GM18907 (cell line): ENCODE results near the gene ERG.

Source experiments
- ATAC-seq: cut with Tn5 transposase; IDR thresholded peaks from one replicate; pipeline ENCODE4 v1.9.1; 2021; ENCODE audit warnings: mild to moderate bottlenecking, moderate library complexity; ENCODE audit not compliant: unreplicated experiment

ERG gene

DNA sequence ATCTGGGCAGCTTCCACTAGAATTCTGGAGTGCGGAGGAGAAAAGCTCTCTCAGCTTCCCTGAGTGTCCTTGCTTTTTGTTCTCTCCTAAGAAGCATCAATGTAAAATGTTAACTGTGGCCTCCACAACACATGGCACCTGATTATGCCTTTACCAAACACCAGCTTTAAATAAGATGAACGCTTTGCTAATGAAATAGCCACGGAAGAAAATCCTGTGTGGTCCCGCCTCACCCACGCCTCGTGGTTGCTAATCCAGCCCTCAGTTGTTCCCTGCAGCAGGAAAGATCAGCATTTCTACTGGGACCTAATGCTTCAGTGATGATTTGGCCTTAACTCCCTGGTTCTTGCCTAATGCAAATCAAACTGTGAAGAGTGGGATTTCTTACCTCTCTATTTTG is 1.8 kb upstream of the ERG start:
- no peak for ATAC-seq

DNA sequence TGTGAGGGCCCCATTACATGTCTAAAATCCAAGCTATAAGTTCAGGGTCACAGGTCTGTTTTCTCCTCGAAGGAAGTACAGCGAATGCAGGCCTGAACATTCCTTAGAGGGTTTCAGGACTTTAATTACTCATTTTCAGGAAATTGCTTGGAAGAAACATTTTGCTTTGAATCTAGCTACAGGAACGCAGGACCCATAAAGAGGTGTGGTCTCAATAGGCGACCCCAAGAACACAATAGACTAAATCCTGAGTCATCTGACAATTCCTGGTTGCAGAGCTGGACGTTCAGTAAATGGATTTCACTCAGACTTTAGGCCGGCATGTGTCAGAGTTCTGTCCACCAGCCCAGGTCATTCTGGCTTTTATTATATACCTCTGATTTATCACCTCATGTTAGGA is 1.0 kb upstream of the ERG start:
- no peak for ATAC-seq

DNA sequence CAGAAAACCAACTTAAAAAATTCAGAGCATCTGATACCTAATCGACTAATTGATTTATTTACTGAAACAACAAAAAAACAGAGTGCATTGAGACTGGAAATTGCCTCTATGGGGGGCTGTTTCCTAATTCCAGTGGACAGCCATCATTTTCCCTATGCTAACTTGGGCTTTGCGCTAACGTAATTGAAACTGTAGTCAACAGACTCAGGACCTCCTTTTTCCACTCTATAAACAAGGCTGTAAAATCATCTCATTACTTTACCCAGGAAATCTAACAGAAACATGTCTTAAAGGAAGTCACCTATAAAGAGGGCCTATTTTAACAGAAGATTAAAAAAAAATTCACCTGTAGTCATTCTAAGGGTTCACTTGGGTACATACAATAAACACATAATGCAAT is 2.1 kb downstream of the ERG start:
- ATAC-seq, result no peak

DNA sequence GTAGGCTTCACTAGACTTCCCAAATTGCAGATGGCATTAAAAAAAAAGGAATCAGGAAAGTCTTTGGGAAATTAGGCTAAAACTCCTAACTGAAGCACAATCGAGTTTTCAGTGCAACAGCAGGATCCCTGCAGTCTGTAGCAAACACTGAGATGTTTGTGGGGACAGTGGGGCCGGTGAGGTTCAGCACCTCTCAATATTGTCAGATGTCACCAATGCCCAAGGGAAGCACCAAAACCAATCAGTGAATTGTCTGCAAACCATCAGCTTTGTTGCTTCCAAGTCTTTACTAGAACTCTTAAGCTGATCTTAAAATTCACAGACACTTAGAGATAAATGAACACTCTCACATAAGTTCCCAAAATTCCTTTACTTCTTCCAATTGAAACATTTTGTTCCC is 2.6 kb downstream of the ERG start:
- ATAC-seq, result no peak

DNA sequence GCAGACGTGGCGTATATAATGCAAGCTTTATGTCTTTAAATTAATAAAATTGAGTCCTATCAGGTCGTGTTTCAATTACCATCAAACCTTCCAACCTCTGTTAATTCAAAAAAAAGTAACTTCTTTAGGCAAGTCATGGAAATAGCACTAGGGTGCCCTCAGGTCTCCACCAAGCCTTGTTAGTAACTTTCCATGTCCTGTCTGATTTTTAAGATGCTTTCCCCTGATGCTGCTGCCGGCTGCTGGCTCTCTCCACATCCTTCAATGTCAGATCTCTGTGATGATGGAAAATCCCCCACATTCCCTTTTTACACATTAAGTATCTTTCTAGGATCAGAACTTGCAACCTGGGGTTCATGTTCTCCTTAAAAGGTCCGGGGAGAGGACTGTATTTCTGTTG is 3.0 kb downstream of the ERG start:
- ATAC-seq, result no peak

DNA sequence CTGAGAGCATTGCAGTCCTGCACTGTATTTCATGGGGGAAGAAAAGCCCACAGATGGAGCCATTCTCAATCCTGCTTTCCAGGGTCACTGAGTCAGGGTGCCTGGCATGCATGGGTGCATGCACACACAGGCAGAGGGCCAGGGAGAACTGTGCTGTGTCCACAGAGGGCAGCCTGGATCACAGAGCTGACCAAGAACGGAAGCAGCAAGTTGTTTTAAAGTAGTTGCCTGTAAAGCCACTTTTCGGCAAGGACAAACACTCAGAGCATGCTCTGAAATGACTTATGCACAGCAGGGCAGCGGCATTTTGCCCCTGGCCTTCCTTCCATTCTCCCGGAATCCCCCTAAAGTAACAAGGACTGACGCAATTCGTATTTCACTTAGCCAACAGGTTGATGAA is 3.6 kb downstream of the ERG start:
- ATAC-seq, result no peak

DNA sequence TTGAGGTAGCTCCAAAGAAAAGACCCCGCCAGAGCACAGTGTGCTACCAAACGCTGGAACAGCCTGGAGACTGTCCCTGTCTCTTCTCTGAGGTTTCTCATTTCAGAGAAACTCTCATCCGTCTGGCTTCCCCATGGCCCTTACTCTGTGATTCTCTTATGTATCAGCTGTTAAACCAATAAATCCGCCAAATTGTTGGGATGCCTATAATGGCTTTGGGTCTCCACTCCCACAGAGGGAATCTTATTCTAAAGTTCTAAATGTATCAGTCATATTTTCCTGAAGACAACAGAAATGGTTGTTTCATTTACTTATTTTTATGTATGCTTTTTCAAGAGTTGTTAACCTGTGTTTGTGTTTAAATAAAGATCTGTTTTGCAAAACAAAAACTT is 4.0 kb downstream of the ERG start:
- no peak for ATAC-seq

DNA sequence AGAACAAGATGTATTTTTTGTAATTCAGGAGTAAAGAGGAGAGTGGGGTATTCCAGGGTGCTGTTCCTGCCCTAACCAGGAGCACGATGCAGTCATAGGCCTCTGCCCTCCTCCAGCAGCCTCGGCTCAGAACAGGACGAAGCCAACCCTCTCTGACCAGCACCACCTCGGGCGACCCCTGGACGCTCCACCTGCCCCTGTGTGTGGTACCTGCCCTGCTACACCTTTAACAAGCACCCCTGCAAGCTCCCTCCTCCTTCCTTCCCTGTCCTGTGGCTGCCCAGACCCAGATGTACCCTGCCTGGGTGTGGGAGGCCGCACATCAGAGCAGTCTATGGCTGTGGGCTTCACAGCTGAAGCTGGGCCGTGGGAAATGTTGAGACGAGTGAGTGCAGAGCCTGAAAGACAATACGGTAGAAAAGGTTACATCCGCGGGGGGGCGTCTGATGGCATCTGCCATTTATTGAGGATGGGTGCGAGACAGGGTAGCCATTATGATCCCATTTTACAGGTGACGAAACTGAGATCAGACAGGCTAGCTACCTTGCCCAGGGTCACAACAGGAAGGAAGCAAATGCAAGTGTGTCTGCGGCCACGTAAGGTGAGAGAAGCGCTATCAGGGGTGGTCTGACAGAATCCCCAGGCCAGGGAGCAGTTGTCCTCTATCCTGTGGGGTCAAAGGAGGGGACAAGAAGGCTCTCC is 4.6 kb downstream of the ERG start:
- ATAC-seq, result no peak

DNA sequence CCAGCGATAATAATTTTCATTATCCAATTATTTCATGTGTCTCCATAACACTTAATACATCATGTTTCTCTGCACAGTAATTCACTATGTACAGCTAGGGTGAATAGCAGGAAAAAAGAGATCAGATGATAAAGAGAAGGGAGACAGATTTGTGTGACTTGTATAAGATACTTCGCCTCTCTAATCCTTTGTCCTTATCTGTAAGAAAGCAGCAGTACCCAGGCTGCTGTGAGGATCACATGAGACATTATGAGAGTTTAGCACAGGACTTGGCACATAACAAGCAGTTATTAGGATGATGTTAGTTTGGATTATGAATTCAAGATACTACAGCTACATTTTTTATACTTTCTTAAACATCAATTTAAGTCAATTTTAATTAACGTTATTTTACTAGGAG is 6.3 kb downstream of the ERG start:
- ATAC-seq, result no peak

DNA sequence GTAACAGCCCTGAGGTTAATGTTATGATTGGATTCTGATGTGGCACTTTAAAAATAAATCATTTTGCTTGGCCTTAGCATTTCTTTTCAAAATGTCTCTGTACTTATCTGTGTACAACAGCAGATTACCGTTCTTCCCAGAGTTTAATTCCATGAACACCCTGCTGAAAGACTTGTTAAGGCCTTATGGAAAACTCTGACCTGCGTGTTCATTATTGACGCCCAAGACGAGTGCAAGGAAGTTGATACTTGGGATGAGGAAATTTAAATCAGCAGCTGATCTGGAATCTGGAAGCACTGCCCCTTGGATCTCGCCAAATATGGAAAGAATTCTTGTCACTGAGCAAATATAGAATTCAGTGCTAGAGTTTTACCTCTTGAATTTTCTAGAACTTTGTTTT is 6.7 kb downstream of the ERG start:
- no peak for ATAC-seq

DNA sequence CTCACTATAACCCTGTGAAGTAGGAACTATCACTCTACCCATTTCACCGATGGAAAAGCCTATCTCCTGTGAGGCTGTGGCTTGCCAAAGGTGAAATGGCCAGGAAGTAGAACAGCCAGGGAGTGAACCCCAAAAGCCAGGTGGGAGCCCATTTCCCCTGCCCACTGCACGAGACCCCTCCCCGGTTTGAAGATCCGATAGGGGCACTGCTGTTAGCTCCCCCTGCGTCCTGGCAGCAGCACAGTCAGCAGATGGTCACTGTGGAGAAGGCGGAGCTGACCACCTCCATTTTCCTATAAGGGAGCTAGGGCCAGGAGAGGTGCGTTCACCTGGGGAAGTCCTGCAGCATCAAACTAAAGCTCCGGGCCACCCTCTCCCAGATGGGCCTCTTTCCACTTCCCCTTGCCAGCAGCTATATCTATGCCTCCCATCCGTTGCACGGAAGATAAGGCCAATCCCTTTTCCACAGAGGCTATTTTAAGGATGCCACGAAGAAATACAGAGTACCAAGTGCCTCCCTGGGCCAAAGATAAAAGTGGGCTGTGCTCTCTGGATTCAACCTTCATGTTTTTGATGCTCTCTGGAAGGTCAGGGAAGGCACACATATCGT is 7.8 kb downstream of the ERG start:
- no peak for ATAC-seq

DNA sequence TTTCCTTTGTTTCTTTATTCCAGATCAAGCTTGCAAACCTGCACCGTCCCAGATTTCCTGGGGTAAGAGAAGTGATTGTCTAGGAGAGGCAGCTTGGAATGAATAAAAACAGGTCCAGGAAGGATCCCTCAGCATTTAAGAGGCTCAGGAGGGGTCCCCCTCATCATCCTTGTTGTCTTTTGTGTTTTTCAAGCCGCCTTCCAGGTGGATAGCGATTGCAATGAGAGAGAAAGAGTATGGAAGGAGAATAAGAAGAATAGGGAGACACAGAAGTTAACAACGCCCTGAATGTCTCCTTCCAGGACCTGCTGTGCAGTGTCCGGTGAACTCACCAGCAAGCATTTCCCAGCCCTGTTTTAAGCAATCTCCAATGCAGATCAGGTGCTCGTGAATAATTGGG is 8.5 kb downstream of the ERG start:
- ATAC-seq, result no peak

DNA sequence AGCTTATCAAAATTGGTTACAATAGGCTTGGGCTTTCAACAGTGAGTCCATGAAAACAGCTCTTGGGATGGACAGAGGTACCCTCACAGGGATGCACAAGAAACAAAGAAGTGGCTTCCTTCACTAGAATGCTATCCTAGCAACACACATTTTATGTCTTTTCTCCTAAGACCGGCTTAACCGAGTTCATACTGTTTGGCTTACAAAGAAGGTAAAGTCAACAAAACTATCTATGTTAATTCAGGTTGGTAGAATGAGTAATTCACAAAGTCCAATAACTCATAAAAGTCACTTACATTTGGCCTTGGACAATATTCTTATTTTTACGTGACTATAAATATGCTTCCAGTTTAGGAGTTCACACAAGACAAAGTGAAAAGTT is 9.0 kb downstream of the ERG start:
- ATAC-seq, result no peak

DNA sequence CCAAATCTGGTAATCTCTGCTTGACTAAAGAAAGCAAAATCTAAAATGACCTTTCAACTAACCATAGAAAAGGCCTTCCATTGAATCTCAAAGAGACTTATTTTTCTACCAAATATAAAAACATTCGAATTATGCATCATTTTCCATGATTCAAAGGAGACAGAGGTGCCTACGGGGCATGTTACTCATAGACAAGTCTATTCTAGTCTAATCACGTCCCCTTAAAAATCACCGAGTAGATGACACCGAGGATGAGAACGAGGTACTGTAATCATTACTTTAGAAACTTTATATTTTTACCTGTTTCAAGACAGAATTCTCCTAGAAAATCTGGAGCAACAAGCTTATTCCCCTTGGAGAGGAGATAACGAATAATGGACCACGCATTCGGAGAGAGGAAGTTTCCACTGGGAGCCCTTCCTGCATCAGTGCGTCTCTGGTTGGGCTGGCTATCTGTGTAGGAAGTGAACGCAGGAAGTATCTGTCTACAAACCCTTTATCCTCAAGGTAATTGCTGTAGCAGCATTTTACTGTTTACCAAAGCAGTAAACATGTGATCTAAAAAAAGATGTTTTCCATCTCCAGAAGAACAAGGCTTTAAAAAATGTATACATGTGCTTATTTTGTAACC is 9.5 kb downstream of the ERG start:
- ATAC-seq, result no peak

DNA sequence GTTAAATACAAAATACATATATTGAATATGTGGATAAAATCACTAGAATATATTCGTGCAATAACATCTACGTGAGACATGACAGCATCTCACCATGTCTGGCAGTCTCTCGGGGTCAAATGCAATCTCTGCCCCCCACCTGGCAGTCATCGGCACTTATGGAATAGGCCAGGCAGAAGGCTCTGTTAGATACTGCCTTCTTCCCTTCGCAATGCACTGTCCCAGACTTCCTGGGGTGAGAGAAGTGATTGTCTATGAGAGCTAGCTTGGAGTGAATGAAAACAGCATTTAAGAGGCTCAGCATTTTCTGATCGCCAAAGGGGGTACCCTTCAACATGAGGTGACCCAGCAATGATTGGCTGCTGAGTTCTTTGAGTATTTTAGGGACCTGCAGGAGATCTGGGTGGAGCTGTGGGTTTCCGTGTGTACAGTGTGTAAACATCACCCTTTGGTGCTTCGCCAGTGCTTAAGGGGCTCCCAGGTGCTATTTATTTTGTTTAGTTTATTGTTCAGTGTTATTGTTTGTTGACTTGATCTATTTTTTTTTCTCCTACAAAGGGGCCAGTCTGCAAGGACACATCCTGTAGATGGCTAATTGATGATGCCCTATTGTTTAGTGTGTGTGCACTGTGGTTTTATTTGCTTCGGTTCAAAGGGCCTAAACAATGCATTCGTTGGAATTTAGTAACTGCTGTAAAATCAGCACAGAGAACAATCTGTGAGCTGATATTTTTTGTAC is 10.2 kb downstream of the ERG start:
- no peak for ATAC-seq

DNA sequence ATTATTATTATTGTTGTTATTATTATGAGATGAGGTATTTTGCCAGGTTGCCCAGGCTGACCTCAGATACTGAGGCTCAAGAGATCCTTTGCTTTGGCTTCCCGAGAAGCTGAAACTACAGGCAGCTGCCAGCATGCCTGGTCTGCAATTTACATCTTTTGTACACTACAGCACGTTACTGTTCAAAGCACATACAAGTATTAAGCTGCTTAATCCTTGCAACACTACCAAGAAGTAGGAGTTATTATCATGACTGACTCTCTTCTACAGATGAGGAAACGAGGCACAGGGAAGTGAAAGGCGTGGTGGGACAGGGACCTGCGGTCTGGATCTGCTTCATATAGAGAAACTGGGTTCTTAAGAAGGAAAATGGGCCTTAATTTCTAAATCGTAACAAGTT is 11.6 kb downstream of the ERG start:
- no peak for ATAC-seq

DNA sequence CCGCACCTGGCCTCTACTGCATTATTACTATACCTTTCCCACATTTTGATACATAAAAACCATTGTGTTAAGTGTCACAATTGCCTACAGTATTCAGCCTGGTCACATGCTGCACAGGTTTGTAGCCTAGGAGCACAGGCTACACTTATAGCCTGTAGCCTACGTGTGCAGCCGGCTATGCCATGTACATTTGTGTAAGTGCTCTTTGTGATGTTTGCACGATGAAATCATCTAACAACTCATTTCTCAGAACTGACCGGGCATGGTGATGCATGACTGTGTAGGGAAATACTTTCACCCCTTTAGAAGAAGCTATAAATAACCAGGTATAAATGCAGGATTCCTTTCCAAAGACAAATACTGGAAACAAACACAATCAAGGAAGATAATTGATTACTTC is 12.1 kb downstream of the ERG start:
- ATAC-seq, result no peak

DNA sequence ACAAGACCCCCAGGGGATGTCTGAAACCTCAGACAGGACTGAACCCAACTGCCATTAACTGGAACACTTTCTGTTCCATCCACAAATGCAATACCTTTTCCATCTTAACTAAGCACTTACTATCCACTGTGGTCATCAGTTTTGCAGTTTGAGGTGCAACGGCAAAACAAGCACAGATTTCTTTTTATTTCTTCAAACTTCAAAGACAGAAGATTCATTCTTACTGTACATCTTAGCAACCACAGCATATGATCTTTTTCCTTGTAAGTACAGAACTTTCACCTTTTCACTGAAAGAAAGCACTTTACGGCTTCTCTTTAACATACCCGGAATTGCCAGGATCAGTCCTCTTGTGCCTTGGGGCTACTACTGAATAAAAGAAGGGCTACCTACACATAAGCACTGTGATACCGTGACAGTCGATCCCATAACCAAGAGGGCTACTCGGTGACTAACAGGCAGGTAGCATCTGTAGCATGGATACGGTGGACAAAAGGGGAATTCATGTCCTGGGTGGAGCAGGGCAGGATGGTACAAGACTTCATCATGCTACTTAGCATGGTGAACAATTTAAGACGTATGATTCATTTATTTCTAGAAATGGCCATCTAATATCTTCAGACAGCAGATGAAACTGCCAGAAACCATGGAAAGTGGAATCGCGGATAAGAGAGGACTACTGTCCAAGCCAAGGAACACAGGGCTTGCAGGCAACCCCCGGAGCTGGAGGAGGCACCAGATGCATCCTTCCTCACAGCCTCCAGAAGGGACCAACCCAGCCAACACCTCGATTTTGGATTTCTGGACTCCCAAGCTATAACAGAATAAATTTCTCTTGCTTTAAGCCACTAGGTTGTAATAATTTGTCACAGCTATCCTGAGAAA is 18.4 kb downstream of the ERG start:
- no peak for ATAC-seq

DNA sequence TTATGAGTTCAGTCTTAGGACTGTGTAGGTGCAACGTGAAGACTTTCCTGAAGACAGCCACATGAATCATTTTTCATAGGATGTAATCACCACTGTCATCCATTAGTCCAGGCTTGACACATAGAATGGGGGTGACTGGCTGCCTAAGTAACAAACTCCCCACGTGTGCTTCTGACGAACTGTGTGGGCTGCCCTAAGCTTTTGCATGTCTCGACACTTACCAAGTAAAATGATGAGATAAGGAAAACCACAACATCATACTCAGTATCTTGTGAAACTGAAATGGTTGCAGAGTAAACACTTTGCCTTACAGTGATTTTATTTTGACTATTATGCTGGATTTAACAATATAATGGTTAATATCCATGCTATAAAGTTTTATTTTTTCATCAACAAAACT is 19.5 kb downstream of the ERG start:
- no peak for ATAC-seq

DNA sequence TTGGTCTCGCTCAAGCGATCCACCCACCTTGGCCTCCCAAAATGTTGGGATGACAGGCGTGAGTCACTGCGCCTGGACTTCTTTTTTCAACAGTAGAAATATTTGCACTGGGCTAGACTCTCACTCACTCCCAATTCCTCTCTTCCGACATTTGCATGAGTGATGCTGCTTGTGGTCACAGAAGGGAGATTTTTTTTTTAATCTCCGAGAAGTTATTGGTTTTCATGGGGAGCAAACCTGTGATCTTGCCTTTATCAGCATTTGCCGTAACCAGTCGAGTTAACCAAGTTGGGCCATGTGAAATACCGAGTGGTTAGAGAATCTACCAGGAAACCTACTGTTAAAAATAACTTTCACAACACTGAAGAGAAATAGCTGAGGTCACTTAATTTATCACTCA is 21.1 kb downstream of the ERG start:
- no peak for ATAC-seq

DNA sequence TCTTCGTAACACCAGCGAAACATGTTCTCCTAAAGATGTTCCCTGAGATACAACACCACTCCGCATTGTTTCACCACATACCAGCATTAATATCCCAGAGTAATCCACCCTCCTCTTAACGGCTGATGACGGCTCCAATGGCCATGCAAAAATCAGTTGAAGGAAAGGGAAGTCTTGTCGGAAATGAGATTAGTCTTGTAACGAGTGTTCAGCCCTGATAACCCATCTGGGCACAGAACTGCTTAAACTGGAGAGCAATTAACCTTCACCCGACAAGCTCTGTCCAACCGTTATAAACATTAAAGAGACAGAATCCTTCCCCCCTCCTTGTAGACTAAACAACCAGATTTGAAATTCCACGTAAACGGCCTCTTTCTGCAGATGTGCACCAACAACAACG is 21.9 kb downstream of the ERG start:
- no peak for ATAC-seq
